Stomach (tissue), 4 donors: ENCODE measurements around the gene BCCIP.

ENCODE experiments used
- CTCF ChIP-seq, 7 experiments: fragments of 450-650 bp in 4 of 7; fragments of 200-600 bp in 3 of 7; sonication (generic) in 3 of 7; IDR thresholded peaks; one replicate each; pipeline ENCODE4 v1.5.1; 2016 to 2019; ENCODE audit warnings: antibody characterized with exemption in 7 of 7, control low read depth in 2 of 7, mild to moderate bottlenecking in 1 of 7
- EP300 ChIP-seq: sonication (generic); formaldehyde crosslinking; IDR thresholded peaks from one replicate; pipeline ENCODE4 v1.6.1; 2017; ENCODE audit warnings: antibody characterized with exemption
- POLR2A ChIP-seq, 4 donors: fragments of 450-650 bp; IDR thresholded peaks; one replicate each; pipeline ENCODE4 v1.6.1; 2016; ENCODE audit warnings: antibody characterized with exemption in 4 of 4, control low read depth in 2 of 4, mild to moderate bottlenecking in 1 of 4, moderate library complexity in 1 of 4
- POLR2AphosphoS5 ChIP-seq, 3 donors: sonication (generic); formaldehyde crosslinking; IDR thresholded peaks; one replicate each; pipeline ENCODE4 v1.6.1; 2016; ENCODE audit warnings: antibody characterized with exemption in 3 of 3

GRCh38 chr10:125880719-125881118, 57.4 kb downstream of the BCCIP start:
- TF ChIP-seq CTCF (IDR thresholded peaks at IDR 0.05) (no peak), EP300 (no peak), POLR2A (IDR thresholded peaks at IDR 0.05) (no peak), POLR2AphosphoS5 (IDR thresholded peaks at IDR 0.05) (no peak)
